BJ (cell line): ENCODE results near the gene PRR36. TPM values are rescaled to one million over a fixed set of nuclear protein-coding genes. Genes with fewer than 3 reads are reported as not detected.

Experiments used
- CTCF ChIA-PET: fragments of 350-600 bp; formaldehyde crosslinking; extraction: SDS; loops from one replicate; lab custom pipeline; 2021; ENCODE audit warnings: antibody characterized with exemption, inconsistent platforms; lab: Yijun Ruan, JAX
- POLR2A ChIA-PET: fragments of 300-600 bp; sonication (Branson Sonifier 250); formaldehyde crosslinking; extraction: SDS; loops from one replicate; lab custom pipeline; 2021; ENCODE audit warnings: antibody characterized with exemption; lab: Charles Lee
- DNase-seq: peaks from one replicate; pipeline ENCODE4 v3.0.0-alpha.2; 2011; ENCODE audit warnings: low read depth
- H3K27me3 ChIP-seq: 2 replicates; pipeline ENCODE4 v1.6.0; 2011; ENCODE audit warnings: low read length; ENCODE audit not compliant: control insufficient read depth, insufficient read depth
- H3K36me3 ChIP-seq: 2 replicates; pipeline ENCODE4 v1.5.1; 2011; ENCODE audit warnings: low read length; ENCODE audit not compliant: control insufficient read depth, insufficient read depth
- H3K4me3 ChIP-seq: 2 replicates; pipeline ENCODE4 v1.5.1; 2011; ENCODE audit warnings: low read depth, mild to moderate bottlenecking, control low read depth, low read length
- polyA plus RNA-seq: library from polyadenylated mRNA; depleted of rRNA; stranded (reverse); fragments of >200 nt; gene quantifications from 2 replicates; pipeline ENCODE4 v1.2.3, GENCODE V29; 2011
- TF ChIP-seq, protein P1 (sequence below): IDR thresholded peaks from 2 replicates; pipeline ENCODE4 v1.5.1; 2011; ENCODE audit warnings: low read depth, mild to moderate bottlenecking, control low read depth, inconsistent platforms, low read length, moderate library complexity; ENCODE audit not compliant: insufficient read depth

The PRR36 gene
- polyA plus RNA-seq, 1 experiment: not detected

GRCh38 chr19:7840629-7841028, 33.6 kb downstream of the PRR36 start:
- no peaks in the 10 kb centered on the region for H3K27me3 ChIP-seq
- H3K4me3 ChIP-seq: no peak overlapping the region
- no peaks in the 10 kb centered on the region for H3K36me3 ChIP-seq
- POLR2A ChIA-PET: no interaction called here
- TF ChIP-seq, protein P1, sequence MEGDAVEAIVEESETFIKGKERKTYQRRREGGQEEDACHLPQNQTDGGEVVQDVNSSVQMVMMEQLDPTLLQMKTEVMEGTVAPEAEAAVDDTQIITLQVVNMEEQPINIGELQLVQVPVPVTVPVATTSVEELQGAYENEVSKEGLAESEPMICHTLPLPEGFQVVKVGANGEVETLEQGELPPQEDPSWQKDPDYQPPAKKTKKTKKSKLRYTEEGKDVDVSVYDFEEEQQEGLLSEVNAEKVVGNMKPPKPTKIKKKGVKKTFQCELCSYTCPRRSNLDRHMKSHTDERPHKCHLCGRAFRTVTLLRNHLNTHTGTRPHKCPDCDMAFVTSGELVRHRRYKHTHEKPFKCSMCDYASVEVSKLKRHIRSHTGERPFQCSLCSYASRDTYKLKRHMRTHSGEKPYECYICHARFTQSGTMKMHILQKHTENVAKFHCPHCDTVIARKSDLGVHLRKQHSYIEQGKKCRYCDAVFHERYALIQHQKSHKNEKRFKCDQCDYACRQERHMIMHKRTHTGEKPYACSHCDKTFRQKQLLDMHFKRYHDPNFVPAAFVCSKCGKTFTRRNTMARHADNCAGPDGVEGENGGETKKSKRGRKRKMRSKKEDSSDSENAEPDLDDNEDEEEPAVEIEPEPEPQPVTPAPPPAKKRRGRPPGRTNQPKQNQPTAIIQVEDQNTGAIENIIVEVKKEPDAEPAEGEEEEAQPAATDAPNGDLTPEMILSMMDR: no peak
- DNase-seq: no peak
- CTCF ChIA-PET: no interaction called here

DNA sequence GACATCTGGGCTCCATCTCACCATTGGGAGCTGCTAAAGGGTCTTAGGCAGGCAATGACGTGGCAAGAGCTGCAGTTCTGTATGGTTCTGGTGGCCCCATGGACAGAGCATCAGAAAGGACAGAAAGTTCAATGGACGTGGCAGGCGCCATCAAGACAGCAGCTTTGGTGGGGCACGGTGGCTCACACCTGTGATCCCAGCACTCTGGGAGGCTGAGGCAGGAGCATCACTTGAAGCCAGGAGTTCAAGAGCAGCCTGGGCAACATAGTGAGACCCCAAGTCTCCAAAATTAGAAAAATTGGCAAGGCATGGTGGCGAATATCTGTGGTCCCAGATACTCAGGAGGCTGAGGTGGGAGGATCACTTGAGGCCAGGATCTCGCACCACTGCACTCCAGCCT, 34.7 kb downstream of the PRR36 start:
- ChIA-PET CTCF (interaction anchor here (1.5 kb wide), 1 partner anchor 13 kb away, joined by 7 read pairs; no protein-coding TSS in a partner anchor), POLR2A (no interaction called here)
- Histone ChIP-seq H3K27me3 (no peaks in the 10 kb centered on the region), H3K36me3 (no peaks in the 10 kb centered on the region), H3K4me3 (no peak overlapping the region)
- DNase-seq: no peak
- TF ChIP-seq, protein P1: no peak

GRCh38 chr19:7833225-7834099, 40.7 kb downstream of the PRR36 start:
- CTCF ChIA-PET: interaction anchor here (1.2 to 2.9 kb wide), 3 partner anchors 19 to 479 kb away, joined by 3 to 13 read pairs (median 4); no protein-coding TSS in a partner anchor
- no peaks in the 10 kb centered on the region for H3K27me3 ChIP-seq
- TF ChIP-seq, protein P1: no peak
- H3K4me3 ChIP-seq: no peak overlapping the region
- no peaks in the 10 kb centered on the region for H3K36me3 ChIP-seq
- POLR2A ChIA-PET: no interaction called here
- DNase-seq: no peak

GRCh38 chr19:7832781-7833180, 41.4 kb downstream of the PRR36 start:
- no peak for DNase-seq
- CTCF ChIA-PET: interaction anchor here (0.9 to 2.9 kb wide), 4 partner anchors 20 to 479 kb away, joined by 3 to 13 read pairs (median 4); partner anchors contain the start of gene TRAPPC5
- POLR2A ChIA-PET: interaction anchor here (0.6 kb wide), 1 partner anchor 109 kb away, joined by 3 read pairs; no protein-coding TSS in a partner anchor

DNA sequence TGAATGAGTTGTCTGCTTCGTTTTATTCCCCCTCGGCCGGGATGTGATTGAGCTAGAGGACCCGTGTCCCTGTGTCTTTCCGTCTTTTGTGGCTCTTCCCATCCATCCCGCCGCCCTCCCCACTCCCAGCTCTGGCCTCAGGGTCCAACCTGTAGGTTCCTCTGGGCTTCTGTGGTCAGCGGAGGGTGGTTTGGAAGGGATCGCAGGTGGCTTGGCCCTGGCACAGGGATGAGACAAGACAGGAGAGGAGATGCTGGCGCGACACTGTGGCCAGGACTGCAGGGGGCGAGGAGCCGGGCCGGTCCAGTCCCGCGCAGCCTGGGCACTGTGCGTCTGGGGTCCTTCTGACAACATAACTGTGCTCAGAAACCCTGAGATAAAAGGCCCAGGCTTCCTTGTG, 42.2 kb downstream of the PRR36 start:
- no peak for DNase-seq
- H3K27me3 ChIP-seq: no peaks in the 10 kb centered on the region
- TF ChIP-seq, protein P1: no peak
- CTCF ChIA-PET: interaction anchor here (0.9 to 2.9 kb wide), 5 partner anchors 21 to 151 kb away, joined by 3 to 13 read pairs (median 4); partner anchors contain the start of gene TRAPPC5
- H3K4me3 ChIP-seq: no peak overlapping the region
- POLR2A ChIA-PET: no interaction called here
- no peaks in the 10 kb centered on the region for H3K36me3 ChIP-seq

More at GRCh38 chr19:7832781-7833180, 41.4 kb downstream of the PRR36 start:
- Histone ChIP-seq H3K36me3 (no peaks in the 10 kb centered on the region), H3K4me3 (no peak overlapping the region), H3K27me3 (no peaks in the 10 kb centered on the region)
- TF ChIP-seq, protein P1: no peak
